ENCODE results near the gene DPP6. TPM values are rescaled to one million over a fixed set of nuclear protein-coding genes. Genes with fewer than 3 reads are reported as not detected.

Gene DPP6
- total RNA-seq, 1 experiment from 2014 or later, result not detected

DNA sequence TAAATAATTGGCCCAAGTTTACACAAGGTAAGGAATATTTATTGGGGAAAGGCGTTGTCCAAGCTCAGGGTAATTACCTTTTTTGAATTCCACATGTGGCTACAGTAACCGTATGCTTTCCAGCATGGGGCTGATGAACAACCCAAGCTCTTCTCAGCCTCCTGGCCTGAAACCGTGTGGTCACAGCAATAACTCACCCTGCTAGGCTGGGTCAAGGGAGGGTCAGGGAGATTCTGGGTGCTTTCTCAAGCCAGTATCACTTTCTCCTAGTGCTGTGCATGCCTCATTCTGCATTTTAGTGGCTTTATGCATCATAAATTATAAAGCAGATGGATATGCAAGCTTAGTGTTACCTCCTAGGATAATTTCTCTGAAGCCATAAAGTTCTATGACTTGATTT, 676.9 kb downstream of the DPP6 start:
- DNase-seq (ENCODE audit: low spot score), result no peak
- Mint-ChIP-seq H3K36me3 (peaks cover 69% of the 10 kb centered on the region), H3K27ac (no peak overlapping the region), H3K9me3 (peaks cover 79% of the 10 kb centered on the region), H3K4me1 (no peaks in the 10 kb centered on the region), H3K4me3 (no peak overlapping the region), H3K27me3 (ENCODE audit: low read depth) (no peaks in the 10 kb centered on the region)
- no peak for TF ChIP-seq SMAD3 (CRISPR knock-in tag; IDR thresholded peaks at IDR 0.05; ENCODE audit: borderline replicate concordance)
- TF ChIP-seq, protein P1, sequence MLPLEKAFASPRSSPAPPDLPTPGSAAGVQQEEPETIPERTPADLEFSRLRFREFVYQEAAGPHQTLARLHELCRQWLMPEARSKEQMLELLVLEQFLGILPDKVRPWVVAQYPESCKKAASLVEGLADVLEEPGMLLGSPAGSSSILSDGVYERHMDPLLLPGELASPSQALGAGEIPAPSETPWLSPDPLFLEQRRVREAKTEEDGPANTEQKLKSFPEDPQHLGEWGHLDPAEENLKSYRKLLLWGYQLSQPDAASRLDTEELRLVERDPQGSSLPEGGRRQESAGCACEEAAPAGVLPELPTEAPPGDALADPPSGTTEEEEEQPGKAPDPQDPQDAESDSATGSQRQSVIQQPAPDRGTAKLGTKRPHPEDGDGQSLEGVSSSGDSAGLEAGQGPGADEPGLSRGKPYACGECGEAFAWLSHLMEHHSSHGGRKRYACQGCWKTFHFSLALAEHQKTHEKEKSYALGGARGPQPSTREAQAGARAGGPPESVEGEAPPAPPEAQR (CRISPR knock-in tag; IDR thresholded peaks at IDR 0.05), result no peak
- POLR2A ChIA-PET, result no interaction called here
- CTCF ChIA-PET, result no interaction called here
- ATAC-seq, result no peak

DNA sequence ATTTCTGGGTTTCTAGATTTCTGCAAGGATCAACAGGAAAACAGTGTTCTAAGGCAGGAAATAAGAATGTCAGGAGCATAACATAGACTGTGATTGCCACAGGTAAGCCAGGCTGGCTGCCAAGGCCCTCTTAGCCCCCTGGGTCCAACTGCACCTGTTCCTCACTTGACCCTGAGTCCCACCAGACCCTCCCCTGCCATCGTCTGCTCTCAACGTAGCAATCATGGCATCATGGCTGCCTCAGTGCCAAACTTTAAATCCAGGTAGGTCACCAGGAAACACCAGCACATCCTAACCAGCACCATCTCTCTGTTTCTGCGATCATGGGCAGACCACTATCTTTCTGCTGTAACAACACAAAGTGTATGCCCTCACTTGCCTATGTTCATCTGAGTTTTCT, 683.6 kb downstream of the DPP6 start:
- DNase-seq (ENCODE audit: low spot score) (no peak), ATAC-seq (no peak)
- Mint-ChIP-seq H3K27ac (no peak overlapping the region), H3K27me3 (ENCODE audit: low read depth) (no peaks in the 10 kb centered on the region; the same call in 1 of the 2 replicates), H3K4me3 (no peak overlapping the region), H3K9me3 (peaks cover 95% of the 10 kb centered on the region), H3K4me1 (no peaks in the 10 kb centered on the region), H3K36me3 (peaks cover 83% of the 10 kb centered on the region)
- TF ChIP-seq RELA (CRISPR knock-in tag; IDR thresholded peaks at IDR 0.05; ENCODE audit: borderline replicate concordance) (no peak), GABPB1 (CRISPR knock-in tag; IDR thresholded peaks at IDR 0.05) (no peak), HMGA2 (CRISPR knock-in tag; IDR thresholded peaks at IDR 0.05) (no peak), CREB1 (CRISPR knock-in tag; IDR thresholded peaks at IDR 0.05) (no peak), ESRRA (CRISPR knock-in tag; IDR thresholded peaks at IDR 0.05; ENCODE audit: borderline replicate concordance) (no peak), PRRX2 (CRISPR knock-in tag; IDR thresholded peaks at IDR 0.05) (no peak), ELF4 (CRISPR knock-in tag; IDR thresholded peaks at IDR 0.05; ENCODE audit: low read depth) (no peak), TEAD4 (CRISPR knock-in tag; IDR thresholded peaks at IDR 0.05) (no peak), GTF2I (CRISPR knock-in tag; conservative IDR thresholded peaks at IDR 0.05) (no peak), NR1H2 (CRISPR knock-in tag; IDR thresholded peaks at IDR 0.05) (no peak), ETV6 (CRISPR knock-in tag; IDR thresholded peaks at IDR 0.05) (no peak), OVOL2 (CRISPR knock-in tag; IDR thresholded peaks at IDR 0.05; ENCODE audit: borderline replicate concordance) (no peak)
- TF ChIP-seq, protein P2, sequence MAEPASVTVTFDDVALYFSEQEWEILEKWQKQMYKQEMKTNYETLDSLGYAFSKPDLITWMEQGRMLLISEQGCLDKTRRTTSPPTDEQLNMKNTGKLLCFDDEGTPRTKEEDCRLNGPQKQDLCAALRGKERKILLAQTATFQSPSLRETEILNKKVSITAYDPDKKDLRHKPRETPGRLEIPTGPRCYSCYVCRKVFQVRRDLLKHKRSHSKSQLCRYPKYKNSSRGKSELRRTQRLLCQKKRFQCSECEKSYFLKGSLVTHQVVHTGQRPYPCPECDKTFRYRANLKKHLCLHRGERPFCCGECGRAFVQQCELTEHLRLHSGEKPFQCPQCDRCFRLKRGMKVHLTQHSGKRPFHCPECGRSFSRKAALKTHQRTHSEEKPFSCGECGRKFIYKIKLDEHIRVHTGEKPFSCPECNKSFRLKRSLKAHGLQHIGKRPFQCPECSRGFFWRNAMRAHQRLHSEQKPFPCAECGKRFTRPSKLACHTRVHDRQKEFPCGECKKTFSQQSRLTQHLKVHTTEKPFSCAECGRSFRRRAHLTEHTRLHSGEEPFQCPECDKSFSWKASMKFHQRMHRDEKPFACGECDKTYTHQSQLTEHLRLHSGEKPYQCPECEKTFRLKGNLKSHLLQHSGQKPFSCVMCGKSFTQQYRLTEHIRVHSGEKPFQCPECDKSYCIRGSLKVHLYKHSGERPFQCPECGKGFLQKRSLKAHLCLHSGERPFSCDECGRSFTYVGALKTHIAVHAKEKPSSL (CRISPR knock-in tag; conservative IDR thresholded peaks at IDR 0.05), result no peak
- TF ChIP-seq, protein P3, sequence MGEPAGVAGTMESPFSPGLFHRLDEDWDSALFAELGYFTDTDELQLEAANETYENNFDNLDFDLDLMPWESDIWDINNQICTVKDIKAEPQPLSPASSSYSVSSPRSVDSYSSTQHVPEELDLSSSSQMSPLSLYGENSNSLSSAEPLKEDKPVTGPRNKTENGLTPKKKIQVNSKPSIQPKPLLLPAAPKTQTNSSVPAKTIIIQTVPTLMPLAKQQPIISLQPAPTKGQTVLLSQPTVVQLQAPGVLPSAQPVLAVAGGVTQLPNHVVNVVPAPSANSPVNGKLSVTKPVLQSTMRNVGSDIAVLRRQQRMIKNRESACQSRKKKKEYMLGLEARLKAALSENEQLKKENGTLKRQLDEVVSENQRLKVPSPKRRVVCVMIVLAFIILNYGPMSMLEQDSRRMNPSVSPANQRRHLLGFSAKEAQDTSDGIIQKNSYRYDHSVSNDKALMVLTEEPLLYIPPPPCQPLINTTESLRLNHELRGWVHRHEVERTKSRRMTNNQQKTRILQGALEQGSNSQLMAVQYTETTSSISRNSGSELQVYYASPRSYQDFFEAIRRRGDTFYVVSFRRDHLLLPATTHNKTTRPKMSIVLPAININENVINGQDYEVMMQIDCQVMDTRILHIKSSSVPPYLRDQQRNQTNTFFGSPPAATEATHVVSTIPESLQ (CRISPR knock-in tag; IDR thresholded peaks at IDR 0.05), result no peak
- TF ChIP-seq, protein P4, sequence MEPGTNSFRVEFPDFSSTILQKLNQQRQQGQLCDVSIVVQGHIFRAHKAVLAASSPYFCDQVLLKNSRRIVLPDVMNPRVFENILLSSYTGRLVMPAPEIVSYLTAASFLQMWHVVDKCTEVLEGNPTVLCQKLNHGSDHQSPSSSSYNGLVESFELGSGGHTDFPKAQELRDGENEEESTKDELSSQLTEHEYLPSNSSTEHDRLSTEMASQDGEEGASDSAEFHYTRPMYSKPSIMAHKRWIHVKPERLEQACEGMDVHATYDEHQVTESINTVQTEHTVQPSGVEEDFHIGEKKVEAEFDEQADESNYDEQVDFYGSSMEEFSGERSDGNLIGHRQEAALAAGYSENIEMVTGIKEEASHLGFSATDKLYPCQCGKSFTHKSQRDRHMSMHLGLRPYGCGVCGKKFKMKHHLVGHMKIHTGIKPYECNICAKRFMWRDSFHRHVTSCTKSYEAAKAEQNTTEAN (CRISPR knock-in tag; IDR thresholded peaks at IDR 0.05), result no peak
- TF ChIP-seq, protein P5, sequence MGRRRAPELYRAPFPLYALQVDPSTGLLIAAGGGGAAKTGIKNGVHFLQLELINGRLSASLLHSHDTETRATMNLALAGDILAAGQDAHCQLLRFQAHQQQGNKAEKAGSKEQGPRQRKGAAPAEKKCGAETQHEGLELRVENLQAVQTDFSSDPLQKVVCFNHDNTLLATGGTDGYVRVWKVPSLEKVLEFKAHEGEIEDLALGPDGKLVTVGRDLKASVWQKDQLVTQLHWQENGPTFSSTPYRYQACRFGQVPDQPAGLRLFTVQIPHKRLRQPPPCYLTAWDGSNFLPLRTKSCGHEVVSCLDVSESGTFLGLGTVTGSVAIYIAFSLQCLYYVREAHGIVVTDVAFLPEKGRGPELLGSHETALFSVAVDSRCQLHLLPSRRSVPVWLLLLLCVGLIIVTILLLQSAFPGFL (CRISPR knock-in tag; IDR thresholded peaks at IDR 0.05; ENCODE audit: borderline replicate concordance), result no peak
- TF ChIP-seq, protein P6, sequence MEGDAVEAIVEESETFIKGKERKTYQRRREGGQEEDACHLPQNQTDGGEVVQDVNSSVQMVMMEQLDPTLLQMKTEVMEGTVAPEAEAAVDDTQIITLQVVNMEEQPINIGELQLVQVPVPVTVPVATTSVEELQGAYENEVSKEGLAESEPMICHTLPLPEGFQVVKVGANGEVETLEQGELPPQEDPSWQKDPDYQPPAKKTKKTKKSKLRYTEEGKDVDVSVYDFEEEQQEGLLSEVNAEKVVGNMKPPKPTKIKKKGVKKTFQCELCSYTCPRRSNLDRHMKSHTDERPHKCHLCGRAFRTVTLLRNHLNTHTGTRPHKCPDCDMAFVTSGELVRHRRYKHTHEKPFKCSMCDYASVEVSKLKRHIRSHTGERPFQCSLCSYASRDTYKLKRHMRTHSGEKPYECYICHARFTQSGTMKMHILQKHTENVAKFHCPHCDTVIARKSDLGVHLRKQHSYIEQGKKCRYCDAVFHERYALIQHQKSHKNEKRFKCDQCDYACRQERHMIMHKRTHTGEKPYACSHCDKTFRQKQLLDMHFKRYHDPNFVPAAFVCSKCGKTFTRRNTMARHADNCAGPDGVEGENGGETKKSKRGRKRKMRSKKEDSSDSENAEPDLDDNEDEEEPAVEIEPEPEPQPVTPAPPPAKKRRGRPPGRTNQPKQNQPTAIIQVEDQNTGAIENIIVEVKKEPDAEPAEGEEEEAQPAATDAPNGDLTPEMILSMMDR (IDR thresholded peaks at IDR 0.05), result no peak
- TF ChIP-seq, protein P7, sequence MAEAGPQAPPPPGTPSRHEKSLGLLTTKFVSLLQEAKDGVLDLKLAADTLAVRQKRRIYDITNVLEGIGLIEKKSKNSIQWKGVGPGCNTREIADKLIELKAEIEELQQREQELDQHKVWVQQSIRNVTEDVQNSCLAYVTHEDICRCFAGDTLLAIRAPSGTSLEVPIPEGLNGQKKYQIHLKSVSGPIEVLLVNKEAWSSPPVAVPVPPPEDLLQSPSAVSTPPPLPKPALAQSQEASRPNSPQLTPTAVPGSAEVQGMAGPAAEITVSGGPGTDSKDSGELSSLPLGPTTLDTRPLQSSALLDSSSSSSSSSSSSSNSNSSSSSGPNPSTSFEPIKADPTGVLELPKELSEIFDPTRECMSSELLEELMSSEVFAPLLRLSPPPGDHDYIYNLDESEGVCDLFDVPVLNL (CRISPR knock-in tag; IDR thresholded peaks at IDR 0.05; ENCODE audit: borderline replicate concordance, low read depth), result no peak
- TF ChIP-seq, protein P8, sequence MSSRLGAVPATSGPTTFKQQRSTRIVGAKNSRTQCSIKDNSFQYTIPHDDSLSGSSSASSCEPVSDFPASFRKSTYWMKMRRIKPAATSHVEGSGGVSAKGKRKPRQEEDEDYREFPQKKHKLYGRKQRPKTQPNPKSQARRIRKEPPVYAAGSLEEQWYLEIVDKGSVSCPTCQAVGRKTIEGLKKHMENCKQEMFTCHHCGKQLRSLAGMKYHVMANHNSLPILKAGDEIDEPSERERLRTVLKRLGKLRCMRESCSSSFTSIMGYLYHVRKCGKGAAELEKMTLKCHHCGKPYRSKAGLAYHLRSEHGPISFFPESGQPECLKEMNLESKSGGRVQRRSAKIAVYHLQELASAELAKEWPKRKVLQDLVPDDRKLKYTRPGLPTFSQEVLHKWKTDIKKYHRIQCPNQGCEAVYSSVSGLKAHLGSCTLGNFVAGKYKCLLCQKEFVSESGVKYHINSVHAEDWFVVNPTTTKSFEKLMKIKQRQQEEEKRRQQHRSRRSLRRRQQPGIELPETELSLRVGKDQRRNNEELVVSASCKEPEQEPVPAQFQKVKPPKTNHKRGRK (CRISPR knock-in tag; IDR thresholded peaks at IDR 0.05; ENCODE audit: borderline replicate concordance), result no peak
- TF ChIP-seq, protein P9, sequence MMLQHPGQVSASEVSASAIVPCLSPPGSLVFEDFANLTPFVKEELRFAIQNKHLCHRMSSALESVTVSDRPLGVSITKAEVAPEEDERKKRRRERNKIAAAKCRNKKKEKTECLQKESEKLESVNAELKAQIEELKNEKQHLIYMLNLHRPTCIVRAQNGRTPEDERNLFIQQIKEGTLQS (CRISPR knock-in tag; conservative IDR thresholded peaks at IDR 0.05), result no peak
- CTCF ChIA-PET, result no interaction called here
- POLR2A ChIA-PET, result no interaction called here
